AG09319 (cell line): ENCODE results near the gene PDE1A.

Experiments
- DNase-seq: peaks from one replicate; pipeline ENCODE4 v3.0.0-alpha.2; 2010; ENCODE audit warnings: low read depth; ENCODE audit errors: extremely low read depth
- CTCF ChIP-seq: IDR thresholded peaks from 2 replicates; pipeline ENCODE4 v1.5.1; 2011; ENCODE audit warnings: low read depth, mild to moderate bottlenecking, inconsistent platforms, low read length, moderate library complexity

The PDE1A gene

GRCh38 chr2:182090486-182090885 lies 336.4 kb downstream of the PDE1A start:
- no peak for DNase-seq
- no peak for TF ChIP-seq CTCF
